GM21381 (cell line): ENCODE measurements around the gene DFFA.
A peak's percentile ranks its signal among the peaks of the same experiment; 100 is the strongest.
"Not testable (repeated sequence)": the region's sequence is repeated elsewhere in the genome, so short reads cannot be mapped to it uniquely, and the experiment has no call there.

Source experiments
- ATAC-seq: cut with Tn5 transposase; IDR thresholded peaks from one replicate; pipeline ENCODE4 v1.9.1; 2021; ENCODE audit warnings: mild to moderate bottlenecking, moderate library complexity; ENCODE audit not compliant: unreplicated experiment

Gene DFFA

GRCh38 chr1:10506046-10506676, 33.8 kb upstream of the DFFA start:
- ATAC-seq: not testable (repeated sequence)

GRCh38 chr1:10504249-10504648, 31.9 kb upstream of the DFFA start:
- ATAC-seq: no peak

GRCh38 chr1:10502206-10502605, 29.9 kb upstream of the DFFA start:
- ATAC-seq: no peak

GRCh38 chr1:10498231-10498630, 25.9 kb upstream of the DFFA start:
- no peak for ATAC-seq

DNA sequence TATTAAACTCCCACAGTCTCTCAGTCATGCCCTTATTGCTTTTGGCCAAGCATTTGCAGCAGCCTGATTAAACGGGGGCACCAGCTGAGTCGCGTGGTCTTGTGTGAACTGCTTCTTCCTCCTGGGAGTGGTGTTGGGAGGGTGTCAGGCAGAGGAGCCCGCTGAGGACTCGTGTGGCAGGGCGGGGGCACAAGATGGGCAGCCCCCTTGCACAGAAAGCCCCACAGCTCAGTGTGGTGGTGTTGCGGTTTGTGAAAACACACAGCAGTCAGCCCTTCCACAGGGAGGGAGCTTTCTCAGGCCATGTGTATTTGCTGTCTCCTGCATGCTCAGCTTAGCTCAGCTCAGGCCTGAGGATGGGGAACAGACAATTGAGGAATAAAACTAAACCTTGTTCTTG, 24.8 kb upstream of the DFFA start:
- no peak for ATAC-seq

DNA sequence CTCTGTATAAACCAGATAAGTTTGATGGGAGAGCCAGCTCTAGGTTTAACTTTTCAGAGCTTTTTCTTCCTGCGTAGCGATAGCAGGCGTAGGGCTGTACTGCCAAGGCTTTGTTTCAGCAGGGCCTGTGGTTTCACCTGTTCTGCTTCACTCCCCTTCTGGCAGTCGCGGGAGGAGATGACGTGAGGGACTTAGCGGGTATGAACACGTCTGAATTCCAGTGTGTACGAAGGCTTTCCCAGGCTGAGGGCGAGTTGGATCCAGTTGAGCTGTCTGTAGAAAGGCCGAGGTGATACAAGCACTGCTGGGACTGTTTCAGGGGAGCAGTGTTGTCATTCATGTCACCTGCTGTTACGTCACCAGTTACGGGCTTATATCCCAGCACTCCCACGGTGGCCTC, 23.6 kb upstream of the DFFA start:
- ATAC-seq: no peak

DNA sequence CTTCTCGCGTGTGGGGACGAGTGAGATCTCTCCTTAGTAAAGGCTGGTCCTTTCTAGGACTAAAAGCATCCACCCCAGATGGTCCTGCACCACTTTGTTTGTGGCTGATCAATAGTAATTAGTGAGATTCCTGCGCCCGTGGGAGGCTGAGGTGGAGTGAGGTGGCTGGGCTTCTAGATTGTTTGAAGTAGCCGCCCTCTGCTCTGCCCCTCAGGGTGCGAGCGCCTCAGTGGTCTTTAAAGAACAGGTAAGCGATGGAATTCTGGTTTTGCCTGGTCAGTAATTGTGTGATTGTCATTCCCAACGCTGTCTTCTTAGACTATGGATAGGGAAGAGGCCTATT, 23.1 kb upstream of the DFFA start:
- no peak for ATAC-seq

GRCh38 chr1:10494754-10495474, 22.6 kb upstream of the DFFA start:
- peak; percentile 69 for ATAC-seq

DNA sequence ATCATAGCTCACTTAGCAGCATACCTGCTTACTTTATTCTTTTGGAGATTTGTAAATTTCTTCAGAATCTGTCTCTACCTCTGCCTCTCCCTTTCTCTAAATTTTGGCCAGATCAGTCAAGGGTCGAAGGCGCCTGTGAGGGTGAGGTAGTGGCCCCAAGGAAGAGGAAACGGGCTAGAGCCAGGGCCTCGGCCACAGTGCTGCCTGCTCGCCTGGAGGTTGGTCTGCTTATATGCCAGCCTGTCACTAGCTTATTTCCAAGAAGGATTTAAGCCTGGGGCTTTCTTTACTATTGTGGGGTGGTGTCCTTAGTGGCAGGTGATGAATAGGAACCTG, 22.1 kb upstream of the DFFA start:
- peak; percentile 10 for ATAC-seq

DNA sequence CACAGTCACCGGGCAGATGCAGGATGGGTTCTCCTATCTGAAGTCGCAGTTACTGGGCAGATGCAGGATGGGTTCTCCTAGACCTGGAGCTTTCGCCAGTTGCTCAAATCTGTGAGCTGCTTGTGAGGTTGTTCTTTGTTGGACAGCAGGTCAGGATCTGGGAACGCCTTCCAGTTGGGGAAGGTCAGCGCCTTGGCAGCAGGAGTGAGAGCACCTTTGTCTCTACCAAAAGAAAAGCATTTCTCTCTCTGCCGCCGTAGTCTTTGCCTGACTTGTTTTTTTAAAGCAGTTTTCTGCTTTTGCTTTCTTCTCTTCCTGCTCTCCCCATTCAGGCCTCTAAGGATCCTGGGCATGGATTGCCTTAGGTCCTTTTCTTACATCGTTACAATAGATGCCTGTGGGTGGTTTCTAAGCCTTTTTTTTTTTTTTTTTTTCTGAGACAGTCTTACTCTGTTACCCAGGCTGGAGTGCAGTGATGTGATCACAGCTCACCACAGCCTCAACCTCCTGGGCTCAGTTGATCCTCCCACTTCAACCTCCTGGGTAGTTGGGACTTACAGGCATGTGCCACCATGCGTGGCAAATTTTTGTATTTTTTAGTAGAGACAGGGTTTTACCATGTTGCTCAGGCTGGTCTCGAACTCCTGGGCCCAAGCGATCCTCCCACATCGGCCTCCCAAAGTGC, 18.1 kb upstream of the DFFA start:
- no peak for ATAC-seq

DNA sequence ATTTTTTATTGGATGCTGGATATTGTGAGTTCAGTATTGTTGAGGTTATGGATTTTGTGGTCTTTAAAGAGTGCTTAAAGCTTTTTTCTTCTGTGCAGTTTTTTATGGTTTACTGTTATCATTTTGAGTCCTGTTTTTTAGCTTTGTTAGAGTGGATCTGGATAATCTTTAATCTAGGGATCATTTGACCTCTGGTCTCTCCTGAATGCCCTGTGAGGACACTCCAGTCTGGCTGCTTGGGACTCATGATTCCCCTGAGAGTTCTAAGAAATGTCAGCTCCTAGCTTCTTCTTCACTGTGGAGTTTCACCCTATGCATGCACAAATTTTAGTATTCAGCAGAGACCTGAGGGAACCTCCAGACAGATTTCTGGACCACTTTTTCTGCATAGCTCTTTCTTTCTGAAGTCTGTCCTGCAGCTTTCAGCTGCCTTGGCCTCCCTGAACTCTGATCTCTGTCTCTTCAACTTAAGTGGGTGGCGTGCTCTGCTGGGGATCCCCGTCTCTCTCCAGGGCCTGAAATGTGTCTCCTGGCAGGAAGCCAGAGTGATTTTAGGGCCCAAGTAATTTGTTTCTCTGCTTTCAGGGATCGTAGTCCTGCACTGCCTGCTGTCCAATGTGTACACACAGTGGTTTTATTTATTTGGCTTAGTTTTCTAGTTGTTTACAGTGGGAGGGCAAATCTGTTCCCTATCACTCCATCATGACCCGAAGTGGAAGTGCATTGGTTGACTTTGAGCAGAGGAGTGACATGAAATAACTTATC, 17.1 kb upstream of the DFFA start:
- no peak for ATAC-seq

- no peak for ATAC-seq
These were observed 12.2 kb upstream of the DFFA start for GRCh38 chr1:10484521-10484920.

GRCh38 chr1:10480614-10481013, 8.3 kb upstream of the DFFA start:
- ATAC-seq: no peak

DNA sequence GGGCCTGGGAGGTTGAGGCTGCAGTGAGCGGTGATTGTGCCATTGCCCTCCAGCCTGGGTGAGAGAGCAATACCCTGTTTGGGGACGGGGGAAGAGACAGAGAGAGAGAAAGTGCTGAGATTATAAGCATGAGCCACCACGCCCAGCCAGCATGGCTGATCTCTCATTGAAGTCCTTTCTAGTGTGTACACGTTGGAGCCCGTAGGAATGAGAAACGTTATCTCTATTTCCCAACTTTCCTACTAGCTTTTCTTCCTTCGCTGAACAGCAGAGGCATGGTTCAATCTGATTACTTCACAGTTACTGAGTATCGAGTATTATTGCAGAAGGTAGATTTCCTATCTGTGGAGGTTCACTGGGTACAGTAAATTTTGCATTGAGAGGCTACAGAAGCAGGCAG, 7.0 kb upstream of the DFFA start:
- no peak for ATAC-seq

DNA sequence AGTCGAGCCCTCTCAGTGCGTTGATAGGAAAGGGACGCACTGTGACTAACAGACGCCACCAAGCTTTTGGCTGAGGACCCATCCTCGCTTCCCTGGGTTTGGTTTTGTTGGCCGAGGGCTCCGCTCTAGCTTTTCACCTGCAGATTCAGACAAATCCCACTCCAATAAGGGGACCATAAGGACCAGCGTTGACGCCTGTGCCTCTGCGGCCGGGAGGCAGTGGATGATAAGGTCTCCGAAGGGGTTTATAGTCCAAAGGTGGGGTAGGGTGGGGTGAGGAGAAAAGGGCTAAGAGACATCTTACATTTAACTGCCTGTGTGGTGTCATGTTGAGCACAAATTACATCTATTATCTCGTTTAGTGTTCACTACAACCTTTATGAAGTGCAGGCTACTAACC, 3.2 kb upstream of the DFFA start:
- no peak for ATAC-seq

DNA sequence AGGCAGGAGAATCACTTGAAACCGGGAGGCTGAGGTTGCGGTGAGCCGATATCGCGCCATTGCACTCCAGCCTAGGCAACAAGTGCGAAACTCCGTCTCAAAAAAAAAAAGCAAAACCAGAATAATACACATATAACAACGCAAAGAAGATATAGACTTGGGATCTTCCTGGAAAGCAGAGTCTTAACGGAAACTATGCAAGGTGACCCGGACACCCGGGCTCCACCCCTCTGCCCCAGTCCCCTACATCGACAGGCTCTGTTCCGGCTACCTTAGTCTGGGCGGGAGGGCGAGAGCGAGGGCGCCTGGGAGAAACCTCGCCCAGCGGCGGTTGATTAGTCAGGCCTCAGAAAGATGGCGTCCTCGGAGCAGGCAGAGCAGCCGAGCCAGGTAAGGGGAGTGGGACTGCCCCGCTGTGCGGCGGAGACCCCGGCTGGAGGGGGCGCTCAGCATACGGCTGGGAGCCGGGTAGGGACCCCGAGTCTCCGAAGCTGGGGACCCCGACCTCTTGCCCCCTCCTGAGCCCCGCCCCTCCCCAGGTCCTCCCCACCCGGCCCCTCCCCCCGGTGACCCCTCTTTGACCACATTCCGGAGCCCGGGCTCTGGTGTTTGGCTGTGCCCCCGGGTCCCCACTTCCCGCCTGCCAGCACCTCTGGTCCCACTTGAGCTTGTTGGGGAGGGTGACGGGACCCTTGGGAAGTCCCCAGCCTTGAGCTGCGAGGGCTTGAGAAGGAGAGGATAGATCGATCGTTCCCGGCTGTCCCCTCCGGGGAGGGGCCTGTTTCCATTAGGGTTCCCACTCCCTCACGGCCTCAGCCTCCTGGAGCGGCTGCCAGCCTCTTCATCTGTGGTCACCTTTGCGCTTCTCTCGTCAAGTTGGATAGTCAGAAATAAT, 2.5 kb upstream of the DFFA start, which contains the start of gene PEX14:
Gene PEX14, plus strand, starts transcription at position 338 of the 895 bp plus-strand sequence. Its CDS starts 17 bp downstream, at position 355.
- ATAC-seq: peak; percentile 59

- ATAC-seq: not testable (repeated sequence)
These were observed 1.9 kb upstream of the DFFA start for GRCh38 chr1:10474309-10474612.

DNA sequence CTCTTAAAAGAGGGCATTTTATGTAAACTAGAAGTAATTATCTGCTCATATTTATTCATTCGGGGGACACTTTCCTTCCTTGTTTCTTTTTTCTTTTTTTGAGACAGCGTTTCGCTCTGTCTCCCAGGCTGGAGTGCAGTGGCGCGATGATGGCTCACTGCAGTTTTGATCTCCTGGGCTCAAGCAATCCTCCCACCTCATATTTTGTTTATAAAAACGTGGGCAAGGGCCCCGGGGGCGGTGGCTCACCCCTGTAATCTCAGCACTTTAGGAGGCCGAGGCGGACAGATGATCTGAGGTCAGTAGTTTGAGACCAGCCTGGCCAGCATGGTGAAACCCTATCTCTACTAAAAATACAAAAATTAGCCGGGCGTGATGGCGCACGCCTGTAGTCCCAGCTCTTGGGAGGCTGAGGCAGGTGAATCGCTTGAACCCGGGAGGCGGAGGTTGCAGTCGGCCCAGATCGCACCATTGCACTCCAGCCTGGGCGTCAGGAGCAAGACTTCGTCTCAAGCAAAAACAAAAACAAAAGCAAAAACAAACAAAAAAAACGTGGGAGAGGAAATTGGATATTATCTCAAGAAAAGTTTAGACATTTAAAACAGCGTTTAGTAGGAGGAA, 926 bp upstream of the DFFA start:
- ATAC-seq: no peak

- ATAC-seq: no peak
These were observed 714 bp downstream of the DFFA start for GRCh38 chr1:10471411-10472219.
